ENCODE results near the gene GFER. TPM values are rescaled to one million over a fixed set of nuclear protein-coding genes. Genes with fewer than 3 reads are reported as not detected.

Gene GFER
- total and polyA plus RNA-seq, 7 donors, result 18.9 to 53.2 (median 34.2) TPM

DNA sequence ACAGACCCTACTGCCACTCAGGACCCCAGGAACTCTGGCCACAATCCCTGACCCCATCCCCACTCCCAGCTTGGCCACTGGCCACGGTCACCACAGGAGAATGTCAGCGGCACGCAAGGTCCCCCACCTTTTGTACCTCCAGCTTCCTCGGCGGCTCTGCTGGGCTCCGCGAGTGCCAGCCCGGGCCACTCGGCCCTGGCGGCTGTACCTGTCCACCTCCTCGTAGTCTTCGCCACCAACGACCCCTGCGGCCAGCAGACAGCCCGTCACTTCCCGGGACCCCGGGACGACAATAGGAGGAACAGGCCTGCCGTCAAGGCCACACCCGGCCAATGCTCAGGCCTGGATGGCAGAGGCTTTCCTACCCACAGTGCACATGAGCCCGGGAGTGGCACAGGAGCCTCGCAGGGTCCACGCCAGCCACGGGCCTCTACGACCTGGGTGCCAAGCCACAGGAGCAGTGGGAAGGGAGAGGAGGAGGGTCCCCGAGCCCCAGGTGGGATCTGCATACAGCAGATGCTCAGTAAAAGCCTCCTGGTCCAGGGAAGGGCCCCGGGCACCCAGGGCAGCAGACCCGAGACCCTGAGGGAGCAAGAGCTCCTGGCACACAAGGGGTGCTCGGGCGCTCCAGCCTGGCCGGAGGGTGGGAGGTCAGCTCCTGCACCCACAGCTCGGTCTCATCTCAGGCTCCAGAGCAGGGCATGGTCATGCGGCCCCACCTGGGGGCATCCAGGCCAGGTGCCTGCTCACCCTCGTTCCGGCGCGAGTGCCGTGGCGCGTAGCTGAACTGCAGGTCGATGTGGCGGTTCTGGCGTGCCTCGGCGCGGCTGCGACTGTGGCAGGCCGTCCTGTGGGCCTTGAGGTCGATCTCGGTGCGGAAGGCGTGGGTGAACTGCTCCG is 17.7 kb downstream of the GFER start:
- Histone ChIP-seq H3K36me3 (ENCODE audit: insufficient read depth in 1 of 2, low read depth in 1 of 2) (peaks cover 8 to 62% of the 10 kb centered on the region in 2 donors), H3K9me3 (no peaks in the 10 kb centered on the region), H3K4me1 (peaks cover 49% of the 10 kb centered on the region), H3K27ac (no peak overlapping the region), H3K4me3 (no peak overlapping the region), H3K27me3 (ENCODE audit: insufficient read depth in 3 of 3, low read length in 2 of 3) (no peaks in the 10 kb centered on the region)
- DNase-seq (peak in 1 of 2 donors; percentile 52), ATAC-seq (no peak)
- WGBS, 3 donors, result 92 to 95% (median 93%) methylated on average over 51 to 53 of the region's 53 CpGs
- TF ChIP-seq, protein P1, sequence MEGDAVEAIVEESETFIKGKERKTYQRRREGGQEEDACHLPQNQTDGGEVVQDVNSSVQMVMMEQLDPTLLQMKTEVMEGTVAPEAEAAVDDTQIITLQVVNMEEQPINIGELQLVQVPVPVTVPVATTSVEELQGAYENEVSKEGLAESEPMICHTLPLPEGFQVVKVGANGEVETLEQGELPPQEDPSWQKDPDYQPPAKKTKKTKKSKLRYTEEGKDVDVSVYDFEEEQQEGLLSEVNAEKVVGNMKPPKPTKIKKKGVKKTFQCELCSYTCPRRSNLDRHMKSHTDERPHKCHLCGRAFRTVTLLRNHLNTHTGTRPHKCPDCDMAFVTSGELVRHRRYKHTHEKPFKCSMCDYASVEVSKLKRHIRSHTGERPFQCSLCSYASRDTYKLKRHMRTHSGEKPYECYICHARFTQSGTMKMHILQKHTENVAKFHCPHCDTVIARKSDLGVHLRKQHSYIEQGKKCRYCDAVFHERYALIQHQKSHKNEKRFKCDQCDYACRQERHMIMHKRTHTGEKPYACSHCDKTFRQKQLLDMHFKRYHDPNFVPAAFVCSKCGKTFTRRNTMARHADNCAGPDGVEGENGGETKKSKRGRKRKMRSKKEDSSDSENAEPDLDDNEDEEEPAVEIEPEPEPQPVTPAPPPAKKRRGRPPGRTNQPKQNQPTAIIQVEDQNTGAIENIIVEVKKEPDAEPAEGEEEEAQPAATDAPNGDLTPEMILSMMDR (IDR thresholded peaks at IDR 0.05), result no peak
- intact Hi-C loops (cut with DNase I), result no loop called here

DNA sequence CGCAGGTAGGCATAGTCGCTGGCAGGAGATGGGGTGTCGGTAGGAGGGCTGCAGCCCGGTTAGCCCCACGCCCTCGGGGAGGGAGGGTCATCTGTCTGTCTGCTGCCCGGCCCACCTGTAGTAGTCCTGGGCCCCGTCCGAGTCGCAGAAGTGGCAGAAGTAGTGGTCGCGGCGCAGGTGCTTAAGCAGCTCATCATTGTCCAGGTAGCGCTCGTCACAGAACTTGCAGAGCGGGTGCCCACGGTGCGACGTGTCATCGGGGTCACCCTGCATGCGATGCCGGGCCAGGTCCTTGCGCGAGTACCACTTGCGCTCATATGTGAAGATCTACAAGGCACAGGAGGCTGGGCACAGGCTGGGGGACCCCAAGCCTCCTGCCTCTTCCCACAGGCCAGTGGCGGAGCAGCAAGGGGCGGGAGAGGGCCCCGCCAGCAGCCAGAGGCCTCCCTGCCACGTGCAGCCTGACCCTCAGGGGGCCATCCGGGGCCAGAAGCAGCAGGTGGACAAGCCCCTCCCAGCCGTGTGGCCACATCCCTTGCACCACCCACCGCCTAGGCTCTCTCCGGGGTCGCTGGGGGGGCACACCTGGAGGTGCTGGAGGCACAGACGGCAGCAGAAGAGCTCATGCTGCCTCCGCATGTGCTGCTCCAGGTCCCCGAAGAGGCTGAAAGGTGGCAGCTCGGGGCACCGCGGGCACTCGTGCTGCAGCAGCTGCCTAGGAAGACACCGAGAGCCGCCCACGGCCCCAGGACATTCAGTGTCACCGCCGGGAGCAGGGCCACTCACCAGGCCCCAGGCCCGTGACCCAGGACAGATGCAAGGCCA is 18.6 kb downstream of the GFER start:
- peaks cover 51% of the 10 kb centered on the region for H3K4me1 ChIP-seq

GRCh38 chr16:2003231-2003826 is 19.3 kb downstream of the GFER start:
- Histone ChIP-seq H3K27me3 (ENCODE audit: insufficient read depth in 3 of 3, low read length in 2 of 3) (no peaks in the 10 kb centered on the region), H3K4me3 (peak overlapping the region; percentile 41), H3K36me3 (ENCODE audit: insufficient read depth in 1 of 2, low read depth in 1 of 2) (peaks cover 5 to 65% of the 10 kb centered on the region in 2 donors), H3K9me3 (no peaks in the 10 kb centered on the region), H3K4me1 (peaks cover 51% of the 10 kb centered on the region), H3K27ac (no peak overlapping the region)
- no peak for ATAC-seq
- DNase-seq, result peak in 1 of 2 donors; percentile 56
- intact Hi-C loops (cut with DNase I), result no loop called here
- 58 to 65% (median 62%) methylated on average over 8 of the region's 8 CpGs for WGBS, 3 donors
- TF ChIP-seq, protein P1 (IDR thresholded peaks at IDR 0.05), result no peak

More for the DNA sequence above, 18.6 kb downstream of the GFER start:
- DNase-seq (peak in 1 of 2 donors; percentile 54), ATAC-seq (no peak)
- Histone ChIP-seq H3K36me3 (ENCODE audit: insufficient read depth in 1 of 2, low read depth in 1 of 2) (peaks cover 5 to 62% of the 10 kb centered on the region in 2 donors), H3K27me3 (ENCODE audit: insufficient read depth in 3 of 3, low read length in 2 of 3) (no peaks in the 10 kb centered on the region), H3K4me3 (no peak overlapping the region), H3K27ac (no peak overlapping the region), H3K9me3 (no peaks in the 10 kb centered on the region)
- intact Hi-C loops (cut with DNase I), result no loop called here
- WGBS, 3 donors, result 77 to 82% (median 80%) methylated on average over 46 to 47 of the region's 47 CpGs
- TF ChIP-seq, protein P1 (IDR thresholded peaks at IDR 0.05), result no peak

GRCh38 chr16:2003827-2004641 is 20.0 kb downstream of the GFER start:
- Histone ChIP-seq H3K27ac (peak overlapping the region; percentile 81), H3K4me1 (peaks cover 54% of the 10 kb centered on the region), H3K36me3 (ENCODE audit: insufficient read depth in 1 of 2, low read depth in 1 of 2) (peaks cover 5 to 58% of the 10 kb centered on the region in 2 donors), H3K4me3 (peak overlapping the region; percentile 41), H3K27me3 (ENCODE audit: insufficient read depth in 3 of 3, low read length in 2 of 3) (no peaks in the 10 kb centered on the region), H3K9me3 (no peaks in the 10 kb centered on the region)
- ATAC-seq (peak; percentile 93 to 96 (median 95)), DNase-seq (peak; percentile 94 to 98)
- TF ChIP-seq, protein P1 (IDR thresholded peaks at IDR 0.05), result peak; percentile 97
- intact Hi-C loops (cut with DNase I), result no loop called here
- 11 to 20% (median 13%) methylated on average over 35 to 36 of the region's 36 CpGs for WGBS, 3 donors
